HFFc6 (cell line): ENCODE data around the gene CAMK2B. TPM values are rescaled to one million over a fixed set of nuclear protein-coding genes. Genes with fewer than 3 reads are reported as not detected.

Experiments
- DNase-seq: peaks from one replicate; pipeline ENCODE4 v3.0.0-alpha.2; 2018
- H3K27ac Mint-ChIP-seq: 2 replicates; pipeline ENCODE4 v1.8.0; 2020; ENCODE audit warnings: mild to moderate bottlenecking, mixed read lengths
- H3K27me3 Mint-ChIP-seq: 2 replicates; pipeline ENCODE4 v1.8.0; 2021; ENCODE audit warnings: mild to moderate bottlenecking, moderate library complexity, mixed read lengths; ENCODE audit not compliant: insufficient read depth
- H3K36me3 Mint-ChIP-seq: 2 replicates; pipeline ENCODE4 v1.8.0; 2021; ENCODE audit warnings: low read depth, mixed read lengths
- H3K4me1 Mint-ChIP-seq: 2 replicates; pipeline ENCODE4 v1.8.0; 2020; ENCODE audit warnings: low read depth, mixed read lengths
- H3K4me3 Mint-ChIP-seq: 2 replicates; pipeline ENCODE4 v1.8.0; 2020; ENCODE audit warnings: mild to moderate bottlenecking, moderate library complexity, mixed read lengths
- H3K9me3 Mint-ChIP-seq: 2 replicates; pipeline ENCODE4 v1.8.0; 2020; ENCODE audit warnings: mild to moderate bottlenecking, mixed read lengths
- CTCF ChIP-seq: fragments of 200-600 bp; sonication (generic); IDR thresholded peaks from 2 replicates; pipeline ENCODE4 v1.5.0; 2021; ENCODE audit warnings: antibody characterized with exemption, mild to moderate bottlenecking
- total RNA-seq, 6 experiments: library from RNA; stranded (reverse); fragmentation: NEBNext Ultra II Directional; extraction: Animal tissue kit (Norgen Biotek cat#: 25700); gene quantifications; 2 replicates in 1 of 6; 3 replicates in 5 of 6; pipeline ENCODE4 v1.2.3, GENCODE V29; 2021

The CAMK2B gene
- total RNA-seq, 6 experiments from 2014 or later, result 0.11 to 0.41 TPM; not detected in 4

GRCh38 chr7:44368455-44368854, 43.1 kb upstream of the CAMK2B start:
- no peak overlapping the region for H3K27ac Mint-ChIP-seq
- peaks cover 5% of the 10 kb centered on the region; the same call in 1 of the 2 replicates for H3K36me3 Mint-ChIP-seq
- no peaks in the 10 kb centered on the region for H3K9me3 Mint-ChIP-seq
- no peak for DNase-seq
- no peak overlapping the region for H3K4me3 Mint-ChIP-seq
- H3K4me1 Mint-ChIP-seq, result peaks cover 20% of the 10 kb centered on the region
- no peaks in the 10 kb centered on the region; the same call in 1 of the 2 replicates for H3K27me3 Mint-ChIP-seq
- no peak for TF ChIP-seq CTCF

- Mint-ChIP-seq H3K4me3 (no peak overlapping the region), H3K9me3 (no peaks in the 10 kb centered on the region), H3K4me1 (peaks cover 13% of the 10 kb centered on the region), H3K27ac (no peak overlapping the region), H3K36me3 (peaks cover 5% of the 10 kb centered on the region; the same call in 1 of the 2 replicates), H3K27me3 (no peaks in the 10 kb centered on the region; the same call in 1 of the 2 replicates)
- no peak for TF ChIP-seq CTCF
- no peak for DNase-seq
Measured at GRCh38 chr7:44367475-44368043, 42.2 kb upstream of the CAMK2B start.

GRCh38 chr7:44366986-44367385, 41.6 kb upstream of the CAMK2B start:
- no peak overlapping the region for H3K4me3 Mint-ChIP-seq
- no peak for DNase-seq
- H3K9me3 Mint-ChIP-seq, result no peaks in the 10 kb centered on the region
- H3K27ac Mint-ChIP-seq, result no peak overlapping the region
- H3K4me1 Mint-ChIP-seq, result peaks cover 9% of the 10 kb centered on the region
- peaks cover 5% of the 10 kb centered on the region; the same call in 1 of the 2 replicates for H3K36me3 Mint-ChIP-seq
- TF ChIP-seq CTCF, result no peak
- H3K27me3 Mint-ChIP-seq, result no peaks in the 10 kb centered on the region; the same call in 1 of the 2 replicates

GRCh38 chr7:44353668-44354067, 28.3 kb upstream of the CAMK2B start:
- no peak overlapping the region for H3K27ac Mint-ChIP-seq
- peaks cover under 1% of the 10 kb centered on the region for H3K4me1 Mint-ChIP-seq
- H3K4me3 Mint-ChIP-seq, result no peak overlapping the region
- peaks cover 12% of the 10 kb centered on the region for H3K27me3 Mint-ChIP-seq
- no peak for DNase-seq
- H3K9me3 Mint-ChIP-seq, result peaks cover 5% of the 10 kb centered on the region
- TF ChIP-seq CTCF, result no peak
- peaks cover 9% of the 10 kb centered on the region for H3K36me3 Mint-ChIP-seq

- Mint-ChIP-seq H3K9me3 (no peaks in the 10 kb centered on the region; the same call in 1 of the 2 replicates), H3K27me3 (no peaks in the 10 kb centered on the region; the same call in none of the 2 replicates), H3K4me1 (no peaks in the 10 kb centered on the region), H3K27ac (no peak overlapping the region), H3K4me3 (no peak overlapping the region), H3K36me3 (peaks cover 9% of the 10 kb centered on the region)
- DNase-seq, result no peak
- peak; percentile 38 for TF ChIP-seq CTCF
Measured at GRCh38 chr7:44348851-44349781, 23.7 kb upstream of the CAMK2B start.
